ENCODE data around the gene IRF2BP1.

The IRF2BP1 gene

GRCh38 chr19:45860359-45861259, 25.3 kb downstream of the IRF2BP1 start:
- no peak for DNase-seq

GRCh38 chr19:45854167-45854778, 31.7 kb downstream of the IRF2BP1 start:
- DNase-seq: no peak

GRCh38 chr19:45852983-45853382, 33.0 kb downstream of the IRF2BP1 start:
- no peak for DNase-seq

GRCh38 chr19:45852145-45852750, 33.7 kb downstream of the IRF2BP1 start:
- no peak for DNase-seq

- no peak for DNase-seq
Measured at GRCh38 chr19:45848922-45849321, 37.0 kb downstream of the IRF2BP1 start.

GRCh38 chr19:45847663-45848062, 38.3 kb downstream of the IRF2BP1 start:
- DNase-seq: no peak

GRCh38 chr19:45842198-45842597, 43.7 kb downstream of the IRF2BP1 start:
- DNase-seq: no peak

- no peak for DNase-seq
Measured at GRCh38 chr19:45834970-45835369, 51.0 kb downstream of the IRF2BP1 start.

Data from CD4-positive, alpha-beta T cell treated with Interleukin-4 for 1 hour (primary cell).